Activated T-helper 1 cell treated with anti-CD3 and anti-CD28 coated beads, Interleukin-12 subunit alpha, Interleukin-12 subunit beta, Interleukin-2, Interleukin-4 antibody, amounts not matched to agents 30 ng/mL and 10 ng/mL and 1 ng/mL, durations not matched to agents 14 hours and 24 hours and 36 hours (primary cell): ENCODE data around the gene APOL2. TPM values are rescaled to one million over a fixed set of nuclear protein-coding genes. Genes with fewer than 3 reads are reported as not detected.
"Not testable (repeated sequence)": the region's sequence is repeated elsewhere in the genome, so short reads cannot be mapped to it uniquely, and the experiment has no call there.

Experiments
- DNase-seq: peaks from one replicate; pipeline ENCODE4 v3.0.0; 2021; ENCODE audit warnings: low spot score
- H3K27ac Mint-ChIP-seq: one replicate; pipeline ENCODE4 v1.8.0; 2021; ENCODE audit warnings: mild to moderate bottlenecking, mixed read lengths
- H3K27me3 Mint-ChIP-seq: one replicate; pipeline ENCODE4 v1.8.0; 2022; ENCODE audit warnings: mild to moderate bottlenecking, moderate library complexity, mixed read lengths; ENCODE audit not compliant: insufficient read depth
- H3K36me3 Mint-ChIP-seq: one replicate; pipeline ENCODE4 v1.8.0; 2021; ENCODE audit warnings: low read depth, mixed read lengths
- H3K4me1 Mint-ChIP-seq: one replicate; pipeline ENCODE4 v1.8.0; 2021; ENCODE audit warnings: low read depth, mixed read lengths
- H3K4me3 Mint-ChIP-seq: one replicate; pipeline ENCODE4 v1.8.0; 2021; ENCODE audit warnings: mild to moderate bottlenecking, moderate library complexity, mixed read lengths
- H3K9me3 Mint-ChIP-seq: one replicate; pipeline ENCODE4 v1.8.0; 2021; ENCODE audit warnings: mixed read lengths
- intact Hi-C: fragments of 100-400 bp; cut with micrococcal nuclease; formaldehyde crosslinking; loops from one replicate; pipeline ENCODE4 v1.15.1; 2024
- total RNA-seq: library from RNA; stranded (reverse); gene quantifications from 2 replicates; pipeline ENCODE4 v1.2.3, GENCODE V29; 2022

APOL2 gene
- total RNA-seq, 1 donor from 2014 or later: 54.4 TPM

DNA sequence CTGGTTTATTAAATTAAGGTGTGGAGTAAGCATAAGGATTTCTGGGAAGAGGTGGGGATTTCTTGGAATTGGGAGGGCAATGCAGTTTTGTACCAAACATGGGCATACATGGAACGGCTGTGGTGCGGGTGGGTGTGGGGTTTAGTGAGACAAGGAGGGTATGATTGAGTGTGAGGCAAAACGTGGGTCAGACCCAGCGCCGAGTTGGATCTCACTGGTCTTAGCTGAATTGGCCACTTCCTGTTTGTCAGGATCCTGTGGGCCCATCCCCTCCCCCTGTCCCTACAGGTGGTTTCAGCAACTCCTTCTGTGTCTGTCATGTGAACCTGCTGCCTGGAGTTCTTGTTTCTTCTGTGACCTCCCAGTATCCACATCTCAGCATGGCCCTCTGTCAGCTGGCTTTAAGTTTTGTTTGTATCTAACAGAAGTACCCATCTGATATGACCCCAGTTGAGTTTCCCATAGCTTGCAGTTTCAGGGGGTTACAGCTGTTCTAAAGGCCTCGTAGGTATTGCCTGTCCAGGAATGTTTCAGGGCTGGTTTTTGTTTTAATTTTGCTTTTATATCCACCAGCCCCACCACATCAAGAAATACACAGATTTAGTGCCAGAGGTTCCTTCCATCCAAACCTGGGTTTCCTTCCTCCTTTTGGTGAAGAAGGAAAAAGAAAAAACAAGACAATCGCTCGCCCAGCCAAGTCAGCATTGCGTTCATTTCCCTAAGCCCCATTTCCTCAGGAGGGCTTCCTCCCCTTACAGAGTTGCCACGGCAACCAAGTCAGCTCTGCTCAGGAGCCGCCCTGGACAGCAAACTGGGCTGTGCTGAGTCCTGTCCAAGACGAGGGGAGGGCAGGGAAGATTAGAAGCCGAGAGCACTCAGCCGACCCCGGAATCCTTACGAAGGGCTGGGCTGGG is 19.6 kb upstream of the APOL2 start:
- intact Hi-C loops: loop anchor here (2.0 kb wide), 1 partner anchor 18 kb away; no protein-coding TSS in a partner anchor
- Mint-ChIP-seq H3K4me1 (peaks cover 53% of the 10 kb centered on the region), H3K36me3 (peaks cover 56% of the 10 kb centered on the region), H3K9me3 (no peaks in the 10 kb centered on the region), H3K27ac (peak overlapping the region; percentile 76), H3K4me3 (peak overlapping the region; percentile 16), H3K27me3 (no peaks in the 10 kb centered on the region)
- DNase-seq: peak; percentile 25

DNA sequence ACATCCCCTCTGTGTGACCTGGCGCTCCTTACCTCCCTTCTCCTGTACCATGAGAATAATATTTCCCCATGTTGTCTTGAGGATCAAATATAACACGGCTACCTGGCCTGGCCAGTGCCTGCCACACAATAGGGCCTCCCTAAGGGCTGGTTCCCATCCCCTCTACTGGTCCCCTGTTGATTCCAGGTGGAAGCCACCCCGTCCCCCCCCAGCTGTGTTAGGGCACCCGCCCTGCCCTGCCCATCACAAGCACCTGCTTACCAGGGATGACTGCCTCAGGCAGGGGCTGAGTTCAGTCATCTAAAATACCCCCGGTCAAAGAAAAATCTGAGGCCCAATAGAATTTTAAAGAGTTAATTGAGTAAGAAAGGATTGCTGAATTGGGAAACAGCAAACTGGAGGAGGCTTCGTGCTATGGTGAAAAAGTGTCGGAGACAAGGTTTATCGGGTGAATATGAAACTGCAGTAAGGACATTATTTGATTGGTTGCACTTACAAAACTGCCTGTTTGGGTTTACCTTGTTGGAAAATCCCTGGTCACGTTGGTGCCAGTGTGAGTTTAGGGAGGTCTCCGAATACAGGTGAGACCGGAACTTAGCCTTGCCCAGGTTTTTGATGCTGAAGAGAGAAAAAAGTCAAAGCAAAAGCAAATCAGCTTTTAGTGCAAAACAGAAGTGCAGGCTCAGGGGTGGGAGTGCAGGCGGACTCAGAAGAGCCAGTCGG is 18.8 kb upstream of the APOL2 start:
- H3K27me3 Mint-ChIP-seq: no peaks in the 10 kb centered on the region
- H3K36me3 Mint-ChIP-seq: peaks cover 48% of the 10 kb centered on the region
- no peaks in the 10 kb centered on the region for H3K9me3 Mint-ChIP-seq
- H3K4me1 Mint-ChIP-seq: peaks cover 62% of the 10 kb centered on the region
- peak overlapping the region; percentile 16 for H3K4me3 Mint-ChIP-seq
- intact Hi-C loops: loop anchor here (2.0 kb wide), 1 partner anchor 19 kb away; no protein-coding TSS in a partner anchor
- no peak for DNase-seq
- H3K27ac Mint-ChIP-seq: peak overlapping the region; percentile 76

DNA sequence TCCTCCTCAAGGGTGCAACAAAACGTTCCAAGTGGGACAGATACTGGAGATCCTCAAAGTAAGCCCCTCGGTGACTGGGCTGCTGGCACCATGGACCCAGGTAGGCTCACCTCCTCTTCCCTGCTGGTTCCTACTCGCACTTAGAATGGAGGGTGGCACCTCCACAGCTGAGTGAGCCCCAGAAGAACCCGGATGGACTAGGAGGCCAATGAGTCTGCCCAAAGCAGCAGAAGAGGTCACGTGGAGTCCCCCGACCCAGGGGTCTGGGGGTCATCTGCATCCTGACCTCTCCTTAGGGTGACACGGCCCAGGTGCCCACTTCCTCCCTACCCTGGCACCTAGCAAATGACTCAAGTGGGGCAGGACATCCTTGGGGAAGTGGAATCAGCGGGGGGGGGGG is 18.0 kb upstream of the APOL2 start:
- Mint-ChIP-seq H3K4me3 (no peak overlapping the region), H3K27me3 (no peaks in the 10 kb centered on the region), H3K4me1 (peaks cover 70% of the 10 kb centered on the region), H3K9me3 (no peaks in the 10 kb centered on the region), H3K27ac (no peak overlapping the region), H3K36me3 (peaks cover 43% of the 10 kb centered on the region)
- intact Hi-C loops: no loop called here
- DNase-seq: no peak

DNA sequence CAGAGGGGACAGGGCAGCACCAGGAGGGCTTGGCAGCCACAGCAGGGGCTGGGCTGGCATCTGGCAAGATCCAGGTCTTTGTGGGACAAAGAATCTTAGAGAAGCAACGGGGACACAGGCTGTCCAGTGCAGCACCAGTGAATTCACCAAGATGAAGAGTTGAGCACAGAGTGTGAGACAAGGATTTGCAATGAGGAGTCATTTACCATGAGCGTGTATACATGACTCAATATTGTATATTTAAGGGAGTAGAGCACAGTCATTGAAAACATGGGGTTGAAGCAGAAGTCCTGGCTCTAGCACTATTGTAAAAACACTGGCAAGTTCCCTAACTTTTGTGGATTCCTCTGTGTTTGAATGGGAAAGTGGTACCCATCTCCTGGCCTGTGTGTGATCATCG is 17.2 kb upstream of the APOL2 start:
- Mint-ChIP-seq H3K9me3 (no peaks in the 10 kb centered on the region), H3K4me1 (peaks cover 76% of the 10 kb centered on the region), H3K4me3 (peak overlapping the region; percentile 12), H3K27ac (peak overlapping the region; percentile 19), H3K36me3 (peaks cover 36% of the 10 kb centered on the region), H3K27me3 (no peaks in the 10 kb centered on the region)
- intact Hi-C loops: no loop called here
- no peak for DNase-seq

DNA sequence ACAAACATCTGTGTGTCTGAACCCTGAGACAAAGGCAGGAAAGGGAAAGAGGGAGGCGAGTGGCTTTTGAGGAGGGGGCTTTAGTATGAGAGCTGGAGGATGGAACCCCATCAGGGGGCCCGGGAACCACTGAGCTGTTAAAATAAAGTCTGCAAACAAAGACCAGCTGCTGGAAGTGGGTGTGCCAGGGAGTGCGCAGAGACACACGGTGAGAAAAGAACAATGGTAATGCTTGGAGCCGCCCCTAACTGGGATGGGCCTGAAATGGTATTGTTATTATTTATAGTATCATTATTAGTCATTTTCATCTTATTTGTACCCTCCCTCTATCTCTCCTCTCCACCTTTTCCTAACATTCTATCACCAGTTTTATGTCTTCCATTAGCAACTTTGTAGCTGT is 16.2 kb upstream of the APOL2 start:
- Mint-ChIP-seq H3K4me1 (peaks cover 78% of the 10 kb centered on the region), H3K4me3 (peak overlapping the region; percentile 93), H3K27ac (peak overlapping the region; percentile 28), H3K36me3 (peaks cover 28% of the 10 kb centered on the region)
- H3K9me3 Mint-ChIP-seq, intact Hi-C loops, DNase-seq, H3K27me3 Mint-ChIP-seq: not testable (repeated sequence)

DNA sequence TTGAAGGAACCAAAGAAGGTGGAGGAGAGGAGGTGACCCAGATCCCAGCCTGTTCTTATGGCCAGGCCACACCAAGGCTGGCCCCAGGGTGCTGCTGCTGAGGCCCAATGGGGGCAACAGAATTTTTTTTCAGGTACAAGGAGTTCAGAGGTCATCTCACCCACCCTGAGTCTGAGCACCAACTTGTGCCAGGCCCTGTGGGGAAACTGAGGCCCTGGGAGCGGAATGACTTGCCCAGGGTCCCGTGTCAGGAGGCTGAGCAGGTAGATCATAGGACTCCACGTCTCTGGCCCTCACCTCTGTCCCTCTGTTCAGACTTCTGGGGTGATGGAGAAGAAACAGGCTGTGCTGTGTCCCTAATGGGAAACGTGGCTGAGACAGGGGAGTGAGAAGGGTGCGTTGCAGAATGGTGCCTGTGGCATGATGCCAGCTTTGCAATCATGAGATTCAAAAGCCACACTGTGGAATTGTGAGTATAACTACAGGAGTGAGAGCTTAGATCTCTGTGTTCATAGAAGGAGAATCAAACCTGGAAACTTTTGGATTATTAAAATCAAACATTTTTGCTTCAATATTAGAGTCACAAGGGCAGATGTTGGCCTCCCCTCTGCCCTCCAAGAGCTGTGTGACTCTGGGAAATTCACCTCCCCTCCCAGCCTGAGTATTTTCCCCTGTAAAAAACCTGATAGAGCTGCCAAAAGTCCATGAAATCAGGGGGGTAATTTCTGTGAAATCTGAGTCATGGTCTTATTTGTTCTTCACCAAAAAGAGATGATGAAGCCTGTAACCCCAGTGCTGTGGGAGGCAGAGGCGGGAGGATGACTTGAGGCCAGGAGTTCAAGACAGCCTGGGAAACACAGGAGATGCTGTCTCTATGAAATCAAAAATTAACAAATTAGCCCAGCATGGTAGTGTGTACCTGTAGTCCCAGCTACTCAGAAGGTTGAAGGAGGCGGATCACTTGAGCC is 14.5 kb upstream of the APOL2 start:
- Mint-ChIP-seq H3K27ac (peak overlapping the region; percentile 83), H3K4me3 (peak overlapping the region; percentile 93), H3K4me1 (peaks cover 69% of the 10 kb centered on the region), H3K9me3 (peaks cover 5% of the 10 kb centered on the region), H3K27me3 (no peaks in the 10 kb centered on the region), H3K36me3 (peaks cover 17% of the 10 kb centered on the region)
- DNase-seq: no peak
- intact Hi-C loops: loop anchor here (1.0 kb wide), 1 partner anchor 15 kb away; the partner anchor contains the start of gene APOL2

DNA sequence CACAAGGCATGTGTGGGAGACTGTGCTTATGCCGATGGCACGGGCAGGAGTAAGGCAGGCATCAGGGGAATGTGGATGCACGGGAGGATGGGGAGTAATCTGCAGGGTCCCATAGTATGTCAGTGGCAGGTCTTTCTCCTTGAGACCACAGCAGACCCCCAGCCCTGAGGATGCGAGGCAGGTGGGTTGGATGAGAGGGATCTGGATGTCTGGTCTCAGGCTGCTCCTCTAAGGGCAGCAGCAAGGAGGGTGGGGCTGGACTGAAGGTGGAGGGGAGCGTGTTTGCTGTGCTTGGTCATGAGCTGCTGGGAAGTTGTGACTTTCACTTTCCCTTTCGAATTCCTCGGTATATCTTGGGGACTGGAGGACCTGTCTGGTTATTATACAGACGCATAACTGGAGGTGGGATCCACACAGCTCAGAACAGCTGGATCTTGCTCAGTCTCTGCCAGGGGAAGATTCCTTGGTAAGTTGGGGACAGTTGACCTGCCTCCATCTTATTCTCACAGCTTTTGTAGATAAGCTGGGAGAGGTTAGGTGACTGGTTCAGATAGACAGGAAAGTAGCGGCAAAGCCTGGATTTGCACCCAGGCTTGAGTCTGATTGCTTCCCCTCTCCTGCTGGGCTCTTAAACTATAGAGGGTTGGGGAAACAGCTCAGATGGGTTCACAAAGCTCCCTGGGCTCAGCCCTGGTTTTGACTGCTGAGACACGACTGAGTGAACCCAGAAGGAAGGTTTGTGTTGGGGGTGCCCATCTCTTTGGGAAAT is 13.6 kb upstream of the APOL2 start, which contains the start of gene APOL1:
Gene APOL1 (plus strand): TSS at position 380 of the 769 bp plus-strand sequence. CDS start 1,823 bp downstream, outside the sequence.
- Mint-ChIP-seq H3K4me1 (peaks cover 60% of the 10 kb centered on the region), H3K27me3 (no peaks in the 10 kb centered on the region), H3K27ac (peak within 1 kb of the TSS; percentile 83), H3K9me3 (peaks cover 10% of the 10 kb centered on the region), H3K36me3 (peaks cover 9% of the 10 kb centered on the region), H3K4me3 (peak within 1 kb of the TSS; percentile 93)
- intact Hi-C loops: no loop called here
- DNase-seq: peak; percentile 64

DNA sequence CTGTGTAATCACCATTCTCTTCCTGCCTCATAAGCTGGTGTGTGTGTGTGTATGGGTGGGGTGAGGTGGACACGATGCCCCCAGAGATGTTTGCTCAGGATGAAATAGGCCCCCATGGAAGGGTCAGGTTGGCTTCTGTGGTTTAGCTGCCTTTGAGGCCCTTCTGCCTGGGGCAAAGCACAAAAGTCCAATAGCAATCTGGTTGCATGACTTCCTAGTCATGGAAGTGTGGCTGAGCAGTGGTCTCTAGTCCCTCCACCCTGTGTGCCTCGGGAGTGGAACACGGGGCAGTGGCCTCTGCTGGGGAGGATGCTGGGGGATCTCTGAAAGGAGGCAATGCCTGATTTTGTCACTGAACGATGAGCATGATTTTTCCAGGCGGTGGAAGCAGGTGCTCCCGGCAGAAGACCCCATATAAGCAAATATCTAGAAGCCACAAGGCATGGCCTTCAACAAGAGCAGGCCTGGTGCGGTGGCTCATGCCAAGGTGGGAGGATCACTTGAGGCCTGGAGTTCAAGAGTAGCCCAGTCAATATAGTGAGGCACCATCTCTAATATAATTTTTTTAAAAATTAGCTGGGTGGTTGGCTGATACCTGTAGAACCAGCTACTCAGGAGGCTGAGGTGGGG is 12.8 kb upstream of the APOL2 start:
- H3K27ac Mint-ChIP-seq: peak overlapping the region; percentile 23
- DNase-seq, intact Hi-C loops, H3K27me3 Mint-ChIP-seq, H3K36me3 Mint-ChIP-seq: not testable (repeated sequence)
- H3K4me1 Mint-ChIP-seq: peaks cover 57% of the 10 kb centered on the region
- peaks cover 13% of the 10 kb centered on the region for H3K9me3 Mint-ChIP-seq
- peak overlapping the region; percentile 93 for H3K4me3 Mint-ChIP-seq

DNA sequence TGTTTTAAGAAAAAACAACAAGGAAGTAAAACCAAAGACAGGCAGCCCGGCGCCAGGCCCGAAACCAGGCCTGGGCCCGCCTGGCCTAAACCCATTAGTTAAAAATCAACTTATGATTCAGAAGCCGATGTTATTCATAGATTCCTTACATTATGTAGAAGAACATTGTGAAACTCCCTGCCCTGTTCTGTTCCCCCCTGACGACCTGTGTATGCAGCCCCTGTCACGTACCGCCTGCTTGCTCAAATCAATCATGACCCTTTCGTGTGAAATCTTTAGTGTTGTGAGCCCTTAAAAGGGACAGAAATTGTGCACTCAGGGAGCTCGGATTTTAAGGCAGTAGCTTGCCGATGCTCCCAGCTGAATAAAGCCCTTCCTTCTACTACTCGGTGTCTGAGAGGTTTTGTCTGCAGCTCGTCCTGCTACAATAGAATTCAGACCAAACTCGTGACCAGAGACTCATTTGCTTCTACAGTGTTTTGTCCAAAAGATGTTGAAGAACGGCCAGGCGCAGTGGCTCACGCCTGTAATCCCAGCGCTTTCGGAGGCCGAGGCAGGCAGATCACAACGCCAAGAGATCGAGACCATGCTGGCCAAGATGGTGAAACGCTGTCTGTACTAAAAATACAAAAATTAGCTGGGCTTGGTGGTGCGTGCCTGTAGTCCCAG is 11.1 kb upstream of the APOL2 start:
- H3K27me3 Mint-ChIP-seq, H3K4me3 Mint-ChIP-seq, H3K36me3 Mint-ChIP-seq, DNase-seq, intact Hi-C loops, H3K27ac Mint-ChIP-seq: not testable (repeated sequence)
- Mint-ChIP-seq H3K4me1 (peaks cover 40% of the 10 kb centered on the region), H3K9me3 (peaks cover 13% of the 10 kb centered on the region)

DNA sequence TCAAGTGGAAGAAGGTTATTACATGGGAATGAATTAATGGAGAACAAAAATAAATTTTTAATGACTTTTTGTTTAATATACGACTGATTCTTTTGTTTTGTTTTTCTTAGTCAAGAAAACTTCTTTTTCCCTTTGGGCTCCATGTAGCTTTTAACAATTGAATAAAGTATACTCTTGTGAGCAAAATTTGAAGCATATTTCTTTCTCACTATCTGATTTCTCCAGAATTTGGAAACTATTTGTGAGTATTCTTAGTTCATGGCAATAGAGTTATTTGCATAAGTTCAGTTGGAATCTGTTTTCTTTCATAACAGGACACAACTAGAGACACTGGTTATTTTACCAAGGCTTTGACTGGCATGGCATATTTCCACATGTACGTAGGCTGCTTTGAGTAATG is 9.8 kb upstream of the APOL2 start:
- intact Hi-C loops: no loop called here
- Mint-ChIP-seq H3K27ac (no peak overlapping the region), H3K4me1 (peaks cover 27% of the 10 kb centered on the region)

DNA sequence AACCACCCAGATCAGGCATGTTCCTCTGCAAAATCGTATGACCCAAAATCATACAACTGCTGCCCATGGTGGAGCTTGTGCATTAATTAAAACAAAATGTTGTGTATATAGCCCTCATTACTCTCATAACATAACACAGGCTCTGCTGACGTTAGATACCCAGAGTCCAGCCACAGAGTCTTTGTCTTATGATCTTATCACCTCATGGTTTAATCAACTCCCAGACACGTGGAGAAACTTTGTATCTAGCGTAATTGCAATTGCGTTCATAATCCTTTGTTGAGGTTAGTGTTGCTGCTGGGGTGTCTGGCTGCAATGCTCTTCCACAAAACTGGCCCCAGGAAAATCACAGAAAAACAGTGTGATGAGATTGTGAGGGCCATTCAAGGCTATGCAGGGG is 8.6 kb upstream of the APOL2 start:
- Mint-ChIP-seq H3K9me3 (peaks cover 13% of the 10 kb centered on the region), H3K4me3 (no peak overlapping the region), H3K27me3 (no peaks in the 10 kb centered on the region), H3K36me3 (no peaks in the 10 kb centered on the region), H3K27ac (no peak overlapping the region), H3K4me1 (peaks cover 15% of the 10 kb centered on the region)
- intact Hi-C loops: no loop called here
- no peak for DNase-seq

More for the DNA sequence above, 9.8 kb upstream of the APOL2 start:
- DNase-seq: no peak
- peaks cover 2% of the 10 kb centered on the region for H3K36me3 Mint-ChIP-seq
- H3K27me3 Mint-ChIP-seq: no peaks in the 10 kb centered on the region
- no peak overlapping the region for H3K4me3 Mint-ChIP-seq
- peaks cover 13% of the 10 kb centered on the region for H3K9me3 Mint-ChIP-seq
